Lung (tissue), 12 donors: ENCODE results near the gene FSTL1. TPM values are rescaled to one million over a fixed set of nuclear protein-coding genes. Genes with fewer than 3 reads are reported as not detected.

Source experiments
- ATAC-seq: fragments of 200-7000 bp; cut with Tn5 transposase; one replicate; pipeline ENCODE4 v1.9.1; 2020; ENCODE audit warnings: moderate number of reproducible peaks; ENCODE audit not compliant: insufficient read depth, low FRiP score
- DNase-seq, 3 donors: peaks; one replicate each; pipeline ENCODE4 v3.0.0-alpha.2; 2013 to 2017
- H3K27ac ChIP-seq, 2 donors: one replicate each; pipeline ENCODE4 v1.5.1; 2013; ENCODE audit warnings: mild to moderate bottlenecking in 2 of 2, moderate library complexity in 2 of 2, control low read depth in 1 of 2, inconsistent platforms in 1 of 2, low read depth in 1 of 2, low read length in 1 of 2
- H3K27me3 ChIP-seq, 3 donors: one replicate each; pipeline ENCODE4 v1.5.1; 2013; ENCODE audit warnings: low read length in 2 of 3; ENCODE audit not compliant: control insufficient read depth in 3 of 3, insufficient read depth in 3 of 3
- H3K36me3 ChIP-seq, 4 donors: one replicate each; pipeline ENCODE4 v1.5.1; 2013; ENCODE audit warnings: low read length in 4 of 4, mild to moderate bottlenecking in 1 of 4, moderate library complexity in 1 of 4; ENCODE audit not compliant: control insufficient read depth in 4 of 4, insufficient read depth in 4 of 4
- H3K4me1 ChIP-seq, 5 donors: one replicate each; pipeline ENCODE4 v1.5.1; 2013; ENCODE audit warnings: low read length in 5 of 5, mild to moderate bottlenecking in 2 of 5, moderate library complexity in 1 of 5; ENCODE audit not compliant: control insufficient read depth in 5 of 5, insufficient read depth in 5 of 5
- H3K4me3 ChIP-seq: one replicate; pipeline ENCODE4 v1.5.1; 2013; ENCODE audit warnings: mild to moderate bottlenecking, control low read depth, moderate library complexity
- H3K9ac ChIP-seq, 2 donors: one replicate each; pipeline ENCODE4 v1.5.1; 2013; ENCODE audit warnings: low read length in 2 of 2, control low read depth in 1 of 2; ENCODE audit not compliant: insufficient read depth in 1 of 2
- H3K9me3 ChIP-seq, 4 donors: one replicate each; pipeline ENCODE4 v1.5.1; 2013; ENCODE audit warnings: low read length in 3 of 4, mild to moderate bottlenecking in 1 of 4, moderate library complexity in 1 of 4; ENCODE audit not compliant: control insufficient read depth in 4 of 4, insufficient read depth in 3 of 4
- WGBS, 2 donors: extraction: QIAGEN DNeasy Blood & Tissue Kit; methylation state at CpG; one replicate each; pipeline ENCODE4 v1.1.7; 2013; 5-methylcytosine and 5-hydroxymethylcytosine counted together
- polyA plus RNA-seq, 2 donors: library from polyadenylated mRNA; stranded (reverse); fragments of 200-250 nt; gene quantifications; one replicate each; pipeline ENCODE4 v1.2.1, GENCODE V29; 2013
- total RNA-seq, 2 donors: library from RNA; depleted of rRNA in 1 of 2; stranded (reverse); fragments of >200 nt in 1 of 2; gene quantifications; one replicate each; pipeline ENCODE4 v1.2.1, GENCODE V29; 2014 to 2021
- TF ChIP-seq, protein P1 (sequence below): IDR thresholded peaks from 2 replicates; pipeline ENCODE4 v1.5.1; 2012; ENCODE audit warnings: mild to moderate bottlenecking; ENCODE audit errors: control extremely low read depth, extremely low read depth
- donor health status: control.
- donor health status: control.
- donor health status: Bipolar disorder and iron deficiency.
- donor health status: healthy.
- donor health status: DM: yes; HTN: yes; CAD: no.

FSTL1 gene
- total and polyA plus RNA-seq, 4 donors: 24.9 to 544 (median 192) TPM

DNA sequence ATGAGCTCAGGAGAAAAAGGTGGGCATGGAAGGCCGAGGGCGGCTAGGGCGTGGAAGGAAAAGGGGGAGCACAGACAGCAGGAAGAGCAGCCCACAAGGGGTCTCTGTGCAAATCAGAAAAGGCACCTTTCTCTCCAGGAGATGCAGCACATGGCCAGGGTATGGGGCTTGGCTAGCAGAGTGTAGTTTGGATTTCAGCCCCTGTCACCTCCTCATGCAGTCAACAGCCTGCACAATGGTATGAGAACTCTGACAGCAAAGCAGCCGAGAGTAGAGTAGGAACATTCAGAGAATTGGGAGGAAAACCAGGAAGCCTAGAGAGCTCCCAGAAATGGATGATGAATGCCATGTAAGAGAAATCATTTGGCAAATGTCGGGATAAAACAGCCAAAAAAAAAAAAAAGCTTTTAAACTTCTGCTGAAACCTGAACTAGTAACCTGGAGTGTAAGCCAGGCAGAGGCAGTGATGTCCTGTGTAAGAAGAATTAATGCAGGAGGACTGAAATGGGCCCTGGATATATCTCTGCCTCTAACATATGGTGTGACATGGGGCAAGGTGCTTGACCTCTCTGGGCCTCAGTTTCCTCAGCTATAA lies 25.7 kb downstream of the FSTL1 start:
- Histone ChIP-seq H3K27ac (peak overlapping the region; percentile 28 to 71), H3K4me1 (peaks cover 8 to 58% (median 56%) of the 10 kb centered on the region in 5 donors), H3K36me3 (peaks cover 0 to 22% (median 6%) of the 10 kb centered on the region in 4 donors), H3K4me3 (no peak overlapping the region), H3K9ac (no peak overlapping the region), H3K9me3 (no peaks in the 10 kb centered on the region), H3K27me3 (no peaks in the 10 kb centered on the region)
- DNase-seq (peak in 1 of 3 donors; percentile 21), ATAC-seq (no peak)
- 66 to 93% methylated on average over 5 of the region's 5 CpGs for WGBS, 2 donors
- TF ChIP-seq, protein P1, sequence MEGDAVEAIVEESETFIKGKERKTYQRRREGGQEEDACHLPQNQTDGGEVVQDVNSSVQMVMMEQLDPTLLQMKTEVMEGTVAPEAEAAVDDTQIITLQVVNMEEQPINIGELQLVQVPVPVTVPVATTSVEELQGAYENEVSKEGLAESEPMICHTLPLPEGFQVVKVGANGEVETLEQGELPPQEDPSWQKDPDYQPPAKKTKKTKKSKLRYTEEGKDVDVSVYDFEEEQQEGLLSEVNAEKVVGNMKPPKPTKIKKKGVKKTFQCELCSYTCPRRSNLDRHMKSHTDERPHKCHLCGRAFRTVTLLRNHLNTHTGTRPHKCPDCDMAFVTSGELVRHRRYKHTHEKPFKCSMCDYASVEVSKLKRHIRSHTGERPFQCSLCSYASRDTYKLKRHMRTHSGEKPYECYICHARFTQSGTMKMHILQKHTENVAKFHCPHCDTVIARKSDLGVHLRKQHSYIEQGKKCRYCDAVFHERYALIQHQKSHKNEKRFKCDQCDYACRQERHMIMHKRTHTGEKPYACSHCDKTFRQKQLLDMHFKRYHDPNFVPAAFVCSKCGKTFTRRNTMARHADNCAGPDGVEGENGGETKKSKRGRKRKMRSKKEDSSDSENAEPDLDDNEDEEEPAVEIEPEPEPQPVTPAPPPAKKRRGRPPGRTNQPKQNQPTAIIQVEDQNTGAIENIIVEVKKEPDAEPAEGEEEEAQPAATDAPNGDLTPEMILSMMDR: no peak

DNA sequence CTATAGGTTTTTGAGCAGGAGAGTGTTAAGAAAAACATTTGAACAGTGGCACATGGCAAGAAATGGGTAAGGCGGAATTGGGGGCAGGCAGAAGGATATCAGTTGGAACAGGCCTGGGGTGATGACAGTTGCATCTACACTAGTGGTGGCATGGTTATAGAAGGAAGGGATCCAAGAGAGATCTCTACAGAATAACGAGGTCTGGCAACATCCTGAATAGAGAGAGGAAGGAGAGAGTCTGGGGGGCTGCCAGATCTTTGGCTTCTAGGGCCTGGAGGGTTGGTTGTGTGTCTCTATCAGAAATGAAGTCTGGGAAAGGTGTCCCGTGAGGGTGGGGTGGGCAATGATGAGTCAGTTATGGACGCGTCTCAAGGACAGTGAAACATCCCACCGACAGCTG lies 26.3 kb downstream of the FSTL1 start:
- no peaks in the 10 kb centered on the region for H3K9me3 ChIP-seq
- H3K4me3 ChIP-seq: no peak overlapping the region
- no peaks in the 10 kb centered on the region for H3K27me3 ChIP-seq
- peak overlapping the region in 1 of 2 donors; percentile 71 for H3K27ac ChIP-seq
- no peak overlapping the region for H3K9ac ChIP-seq
- H3K36me3 ChIP-seq: peaks cover 0 to 22% (median 6%) of the 10 kb centered on the region in 4 donors
- TF ChIP-seq, protein P1: no peak
- WGBS, 2 donors: 78 to 79% methylated on average over 6 of the region's 6 CpGs
- ATAC-seq (no peak), DNase-seq (no peak)
- peaks cover 8 to 56% (median 50%) of the 10 kb centered on the region in 5 donors for H3K4me1 ChIP-seq

DNA sequence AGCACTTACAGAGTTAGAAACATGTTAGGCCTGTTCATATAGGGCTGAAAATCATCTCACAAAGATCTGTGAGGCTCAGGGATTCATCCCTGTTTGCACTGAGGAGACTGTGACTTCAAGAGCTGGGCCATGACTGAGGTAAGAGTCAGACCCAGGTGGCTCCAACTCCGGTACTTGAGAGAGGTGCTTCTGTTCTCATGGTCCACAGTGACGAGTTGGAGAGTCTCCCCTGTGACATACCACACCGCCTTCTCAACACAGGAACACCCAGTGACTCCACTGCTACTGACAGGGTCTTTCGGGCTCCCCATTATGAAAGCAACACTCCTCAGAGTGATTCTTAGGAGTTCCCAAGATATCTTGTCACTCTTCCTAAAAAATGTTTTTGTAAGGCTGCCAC lies 27.4 kb downstream of the FSTL1 start:
- peak overlapping the region; percentile 44 to 71 for H3K27ac ChIP-seq
- peaks cover 10 to 62% (median 46%) of the 10 kb centered on the region in 5 donors for H3K4me1 ChIP-seq

More for the DNA sequence above, 27.4 kb downstream of the FSTL1 start:
- peaks cover 0 to 18% (median 6%) of the 10 kb centered on the region in 4 donors for H3K36me3 ChIP-seq
- no peak overlapping the region for H3K4me3 ChIP-seq
- ATAC-seq (no peak), DNase-seq (no peak)
- TF ChIP-seq, protein P1: no peak
- no peaks in the 10 kb centered on the region for H3K27me3 ChIP-seq
- no peaks in the 10 kb centered on the region for H3K9me3 ChIP-seq
- no peak overlapping the region for H3K9ac ChIP-seq
- 82 to 90% methylated on average over 4 of the region's 4 CpGs for WGBS, 2 donors
